HL-60 (cell line): ENCODE results near the gene KRTAP19-3.

ENCODE experiments used
- DNase-seq, 2 experiments: peaks; one replicate each; pipeline ENCODE4 v3.0.0-alpha.2; 2010 to 2020; ENCODE audit warnings: low read depth in 1 of 2, low spot score in 1 of 2
- H3K27ac ChIP-seq: fragments of 250-450 bp; sonication (Bioruptor Pico); replicated peaks from 2 replicates; pipeline ENCODE4 v1.5.1; 2020; ENCODE audit warnings: mild to moderate bottlenecking, moderate library complexity
- H3K27me3 ChIP-seq: fragments of 250-450 bp; sonication (Bioruptor Pico); 2 replicates; pipeline ENCODE4 v1.5.1; 2021; ENCODE audit warnings: mild to moderate bottlenecking, moderate library complexity; ENCODE audit not compliant: insufficient read depth, poor library complexity, severe bottlenecking
- H3K4me3 ChIP-seq: replicated peaks from 2 replicates; pipeline ENCODE4 v1.5.1; 2011; ENCODE audit warnings: mild to moderate bottlenecking, control low read depth, low read length; ENCODE audit not compliant: insufficient read depth
- GABPA ChIP-seq: IDR thresholded peaks from 2 replicates; pipeline ENCODE4 v1.6.1; 2012; ENCODE audit warnings: low read depth
- POLR2AphosphoS5 ChIP-seq: IDR thresholded peaks from 2 replicates; pipeline ENCODE4 v1.6.1; 2012; ENCODE audit warnings: low read depth
- REST ChIP-seq: IDR thresholded peaks from 2 replicates; pipeline ENCODE4 v1.6.1; 2012; ENCODE audit warnings: low read depth; ENCODE audit not compliant: insufficient replicate concordance
- SPI1 ChIP-seq: IDR thresholded peaks from 2 replicates; pipeline ENCODE4 v1.6.1; 2012; ENCODE audit warnings: low read depth, mild to moderate bottlenecking, borderline replicate concordance
- TF ChIP-seq, protein P1 (sequence below): IDR thresholded peaks from one replicate; pipeline ENCODE4 v1.5.1; 2011; ENCODE audit warnings: low read length, control low read depth, inconsistent platforms; ENCODE audit not compliant: insufficient read depth

KRTAP19-3 gene

GRCh38 chr21:30479259-30479658, 12.6 kb downstream of the KRTAP19-3 start:
- no peak for TF ChIP-seq POLR2AphosphoS5
- no peak for TF ChIP-seq REST
- TF ChIP-seq SPI1 = no peak
- TF ChIP-seq, protein P1, sequence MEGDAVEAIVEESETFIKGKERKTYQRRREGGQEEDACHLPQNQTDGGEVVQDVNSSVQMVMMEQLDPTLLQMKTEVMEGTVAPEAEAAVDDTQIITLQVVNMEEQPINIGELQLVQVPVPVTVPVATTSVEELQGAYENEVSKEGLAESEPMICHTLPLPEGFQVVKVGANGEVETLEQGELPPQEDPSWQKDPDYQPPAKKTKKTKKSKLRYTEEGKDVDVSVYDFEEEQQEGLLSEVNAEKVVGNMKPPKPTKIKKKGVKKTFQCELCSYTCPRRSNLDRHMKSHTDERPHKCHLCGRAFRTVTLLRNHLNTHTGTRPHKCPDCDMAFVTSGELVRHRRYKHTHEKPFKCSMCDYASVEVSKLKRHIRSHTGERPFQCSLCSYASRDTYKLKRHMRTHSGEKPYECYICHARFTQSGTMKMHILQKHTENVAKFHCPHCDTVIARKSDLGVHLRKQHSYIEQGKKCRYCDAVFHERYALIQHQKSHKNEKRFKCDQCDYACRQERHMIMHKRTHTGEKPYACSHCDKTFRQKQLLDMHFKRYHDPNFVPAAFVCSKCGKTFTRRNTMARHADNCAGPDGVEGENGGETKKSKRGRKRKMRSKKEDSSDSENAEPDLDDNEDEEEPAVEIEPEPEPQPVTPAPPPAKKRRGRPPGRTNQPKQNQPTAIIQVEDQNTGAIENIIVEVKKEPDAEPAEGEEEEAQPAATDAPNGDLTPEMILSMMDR = no peak
- no peak overlapping the region for H3K27ac ChIP-seq
- DNase-seq = no peak
- no peak overlapping the region for H3K4me3 ChIP-seq
- no peaks in the 10 kb centered on the region for H3K27me3 ChIP-seq

DNA sequence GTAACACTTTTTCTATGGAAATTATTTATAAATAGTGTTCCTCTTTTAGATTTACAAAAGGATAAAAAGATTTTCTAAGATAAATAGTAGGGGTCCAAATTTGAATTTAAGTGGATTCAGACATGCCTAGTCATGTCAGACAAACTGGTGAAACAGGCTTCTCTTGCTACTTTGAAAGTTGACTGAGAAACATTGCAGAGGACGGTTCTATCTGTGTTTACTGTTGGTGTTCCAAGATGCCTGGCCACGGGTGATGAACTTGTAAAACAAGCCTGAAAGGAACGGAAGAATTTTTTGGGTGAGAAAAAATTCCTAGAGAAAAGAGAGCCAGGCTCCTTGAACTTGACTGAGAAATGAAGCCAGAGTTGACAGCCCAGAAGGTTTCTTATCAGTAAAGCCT, 13.8 kb downstream of the KRTAP19-3 start:
- Histone ChIP-seq H3K27me3 (no peaks in the 10 kb centered on the region), H3K4me3 (no peak overlapping the region), H3K27ac (no peak overlapping the region)
- no peak for TF ChIP-seq POLR2AphosphoS5
- no peak for DNase-seq

GRCh38 chr21:30468900-30469714, 22.7 kb downstream of the KRTAP19-3 start:
- H3K27ac ChIP-seq = no peak overlapping the region

More at GRCh38 chr21:30468900-30469714, 22.7 kb downstream of the KRTAP19-3 start:
- no peaks in the 10 kb centered on the region for H3K27me3 ChIP-seq
- DNase-seq = no peak
- no peak overlapping the region for H3K4me3 ChIP-seq
- TF ChIP-seq POLR2AphosphoS5 (no peak), SPI1 (no peak), REST (no peak), GABPA (no peak)
- TF ChIP-seq, protein P1 = no peak
